ENCODE measurements around the gene CAND1.

Gene CAND1

GRCh38 chr12:67354966-67355365 lies 85.8 kb downstream of the CAND1 start:
- DNase-seq (ENCODE audit: low read depth), result no peak
- in situ Hi-C loops (cut with HindIII; ENCODE audit: low sequenced_read_pairs), result no loop called here

DNA sequence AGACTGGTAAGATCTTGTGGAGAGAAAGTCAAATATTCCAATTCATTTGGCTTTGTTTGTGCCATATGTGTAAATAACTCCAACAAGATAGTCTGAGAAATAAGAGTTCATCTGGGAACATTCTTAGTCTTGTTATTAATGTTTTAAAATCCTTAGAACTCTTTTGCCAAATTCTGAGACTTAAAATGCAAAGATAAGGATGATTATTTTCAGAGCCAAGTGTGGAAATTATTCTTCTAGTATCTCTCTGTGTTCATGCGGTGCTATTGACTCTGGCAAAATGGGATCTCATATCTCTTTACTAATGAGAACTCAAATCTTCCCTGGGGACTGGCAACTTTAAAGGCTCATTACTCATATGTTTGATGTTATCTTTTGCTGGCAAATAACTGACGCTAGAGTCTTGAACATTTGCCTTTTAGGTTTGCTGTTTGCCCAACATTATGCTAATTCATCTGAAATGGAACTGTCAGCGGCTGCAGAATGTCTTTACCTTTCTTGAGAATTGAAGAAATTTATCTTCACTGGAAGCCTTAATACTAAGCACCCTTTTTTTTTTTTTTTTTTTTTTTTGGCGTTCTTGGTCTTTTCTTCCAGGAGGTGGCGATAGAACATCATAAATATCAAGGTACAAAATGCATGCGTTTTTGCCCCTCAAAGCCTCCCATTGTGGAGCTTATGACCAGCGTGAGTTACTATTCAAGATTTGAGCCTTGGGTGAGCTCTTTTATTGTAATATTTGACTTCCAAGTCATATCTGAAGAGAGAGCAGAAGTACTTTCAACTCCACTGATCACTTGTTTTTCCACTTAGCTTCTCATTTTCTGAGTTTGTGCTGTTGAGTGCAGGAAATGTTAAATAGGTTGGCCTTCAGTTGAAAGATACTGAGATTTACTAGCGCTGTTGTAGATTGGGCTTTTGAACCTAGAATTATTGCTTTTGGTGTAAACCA lies 86.5 kb downstream of the CAND1 start:
- in situ Hi-C loops (cut with HindIII; ENCODE audit: low sequenced_read_pairs), result no loop called here
- DNase-seq (ENCODE audit: low read depth), result peak; percentile 54
- TF ChIP-seq CTCF (IDR thresholded peaks at IDR 0.05; ENCODE audit: low read depth, low read length, missing control alignments), result peak; percentile 53
- H3K4me3 ChIP-seq (ENCODE audit: low read depth, low read length), result no peak overlapping the region

More at GRCh38 chr12:67354966-67355365, 85.8 kb downstream of the CAND1 start:
- TF ChIP-seq CTCF (IDR thresholded peaks at IDR 0.05; ENCODE audit: low read depth, low read length, missing control alignments), result no peak
- no peak overlapping the region for H3K4me3 ChIP-seq (ENCODE audit: low read depth, low read length)

- in situ Hi-C loops (cut with HindIII; ENCODE audit: low sequenced_read_pairs), result no loop called here
Observed at GRCh38 chr12:67356380-67356774, 87.2 kb downstream of the CAND1 start.

GRCh38 chr12:67357376-67358125 lies 88.4 kb downstream of the CAND1 start:
- DNase-seq (ENCODE audit: low read depth), result no peak
- in situ Hi-C loops (cut with HindIII; ENCODE audit: low sequenced_read_pairs), result no loop called here
- H3K4me3 ChIP-seq (ENCODE audit: low read depth, low read length), result no peak overlapping the region
- no peak for TF ChIP-seq CTCF (IDR thresholded peaks at IDR 0.05; ENCODE audit: low read depth, low read length, missing control alignments)

More at GRCh38 chr12:67356380-67356774, 87.2 kb downstream of the CAND1 start:
- TF ChIP-seq CTCF (IDR thresholded peaks at IDR 0.05; ENCODE audit: low read depth, low read length, missing control alignments), result no peak
- DNase-seq (ENCODE audit: low read depth), result no peak
- no peak overlapping the region for H3K4me3 ChIP-seq (ENCODE audit: low read depth, low read length)

- TF ChIP-seq CTCF (IDR thresholded peaks at IDR 0.05; ENCODE audit: low read depth, low read length, missing control alignments), result no peak
- in situ Hi-C loops (cut with HindIII; ENCODE audit: low sequenced_read_pairs), result no loop called here
- H3K4me3 ChIP-seq (ENCODE audit: low read depth, low read length), result no peak overlapping the region
- peak; percentile 91 for DNase-seq (ENCODE audit: low read depth)
Observed at GRCh38 chr12:67358781-67359338, 89.7 kb downstream of the CAND1 start.

DNA sequence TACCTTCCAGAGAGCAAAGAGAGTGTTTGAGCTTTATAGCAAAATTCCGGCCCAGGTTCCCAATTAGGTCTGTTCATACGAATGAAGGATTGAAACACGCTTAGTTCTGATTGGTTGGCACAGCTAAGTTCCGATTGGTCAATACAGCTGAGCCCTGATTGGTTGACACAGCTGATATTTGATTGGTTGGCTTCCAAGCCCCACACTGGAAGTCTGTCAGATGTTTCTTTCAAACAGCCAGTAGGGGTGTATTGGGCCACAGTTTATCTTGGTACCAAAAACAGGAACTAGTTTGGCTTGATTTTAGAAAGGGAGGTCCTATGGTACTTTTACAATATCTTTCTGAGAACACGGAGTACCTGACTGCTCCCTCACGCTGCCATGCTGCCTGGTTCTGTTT lies 93.4 kb downstream of the CAND1 start:
- TF ChIP-seq CTCF (IDR thresholded peaks at IDR 0.05; ENCODE audit: low read depth, low read length, missing control alignments), result no peak
- DNase-seq (ENCODE audit: low read depth), result no peak
- no peak overlapping the region for H3K4me3 ChIP-seq (ENCODE audit: low read depth, low read length)
- in situ Hi-C loops (cut with HindIII; ENCODE audit: low sequenced_read_pairs), result no loop called here
